ENCODE results near the gene OR52N4.

Gene OR52N4

DNA sequence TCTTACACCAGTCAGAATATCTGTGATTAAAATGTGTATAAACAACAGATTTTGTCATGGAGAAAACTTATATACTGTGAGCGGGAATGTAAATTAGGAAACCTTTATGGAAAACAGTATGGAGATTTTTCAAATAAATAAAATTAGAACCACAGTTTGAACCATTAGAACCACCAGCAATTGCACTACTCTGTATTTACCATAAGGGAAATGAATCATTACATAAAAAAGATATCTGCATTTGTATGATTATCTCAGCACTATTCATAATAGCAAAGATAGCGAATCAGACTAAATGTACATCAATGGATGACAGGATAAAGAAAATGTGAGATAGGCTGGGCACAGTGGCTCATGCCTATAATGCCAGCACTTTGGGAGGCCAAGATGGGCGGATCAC is 7.4 kb upstream of the OR52N4 start:
- Histone ChIP-seq H3K4me1 (ENCODE audit: insufficient read depth, low read length) (no peaks in the 10 kb centered on the region), H3K4me3 (ENCODE audit: low read length) (no peak overlapping the region), H2AFZ (ENCODE audit: low read depth, low read length) (no peak overlapping the region), H3K27me3 (ENCODE audit: insufficient read depth, low read length) (peaks cover 3% of the 10 kb centered on the region), H3K9me3 (ENCODE audit: low read length) (no peaks in the 10 kb centered on the region), H3K36me3 (ENCODE audit: insufficient read depth, low read length) (no peaks in the 10 kb centered on the region)

DNA sequence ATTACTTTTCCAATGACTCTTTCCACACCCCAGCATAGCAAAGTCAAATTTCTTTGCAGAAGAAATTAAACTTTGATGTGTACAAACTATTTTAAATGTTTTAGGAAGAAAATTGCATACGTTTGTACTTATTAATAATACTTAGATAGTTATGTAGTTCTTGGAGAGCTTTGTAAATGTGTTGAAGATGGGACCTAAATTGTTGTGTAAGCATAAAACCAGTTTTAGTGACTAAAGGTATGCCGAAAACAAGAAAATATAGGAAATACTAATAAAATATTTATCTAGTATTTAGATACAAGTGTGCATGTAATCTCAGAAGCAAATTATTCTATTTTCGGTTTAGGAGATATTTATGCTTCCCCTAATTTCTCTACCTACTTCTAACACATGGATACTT is 4.2 kb upstream of the OR52N4 start:
- Histone ChIP-seq H3K36me3 (ENCODE audit: insufficient read depth, low read length) (no peaks in the 10 kb centered on the region), H3K27me3 (ENCODE audit: insufficient read depth, low read length) (no peaks in the 10 kb centered on the region), H3K4me1 (ENCODE audit: insufficient read depth, low read length) (no peaks in the 10 kb centered on the region), H3K9me3 (ENCODE audit: low read length) (no peaks in the 10 kb centered on the region), H3K4me3 (ENCODE audit: low read length) (no peak overlapping the region), H2AFZ (ENCODE audit: low read depth, low read length) (no peak overlapping the region)

GRCh38 chr11:5767056-5767455 is 13.0 kb downstream of the OR52N4 start:
- Histone ChIP-seq H3K9me3 (ENCODE audit: low read length) (no peaks in the 10 kb centered on the region), H3K4me1 (ENCODE audit: insufficient read depth, low read length) (no peaks in the 10 kb centered on the region), H3K36me3 (ENCODE audit: insufficient read depth, low read length) (no peaks in the 10 kb centered on the region), H3K27me3 (ENCODE audit: insufficient read depth, low read length) (no peaks in the 10 kb centered on the region), H2AFZ (ENCODE audit: low read depth, low read length) (no peak overlapping the region), H3K4me3 (ENCODE audit: low read length) (no peak overlapping the region)

- Histone ChIP-seq H2AFZ (ENCODE audit: low read depth, low read length) (no peak within 1 kb of the TSS), H3K4me3 (ENCODE audit: low read length) (no peak within 1 kb of the TSS), H3K27me3 (ENCODE audit: insufficient read depth, low read length) (no peaks in the 10 kb centered on the region), H3K9me3 (ENCODE audit: low read length) (no peaks in the 10 kb centered on the region), H3K4me1 (ENCODE audit: insufficient read depth, low read length) (no peaks in the 10 kb centered on the region), H3K36me3 (ENCODE audit: insufficient read depth, low read length) (no peaks in the 10 kb centered on the region)
Measured at GRCh38 chr11:5783255-5783654, 29.2 kb downstream of the OR52N4 start, which contains the start of gene OR52N5. OR52N5 (minus strand) TSS chr11:5783355; CDS start chr11:5778634, 4,721 bp downstream.

DNA sequence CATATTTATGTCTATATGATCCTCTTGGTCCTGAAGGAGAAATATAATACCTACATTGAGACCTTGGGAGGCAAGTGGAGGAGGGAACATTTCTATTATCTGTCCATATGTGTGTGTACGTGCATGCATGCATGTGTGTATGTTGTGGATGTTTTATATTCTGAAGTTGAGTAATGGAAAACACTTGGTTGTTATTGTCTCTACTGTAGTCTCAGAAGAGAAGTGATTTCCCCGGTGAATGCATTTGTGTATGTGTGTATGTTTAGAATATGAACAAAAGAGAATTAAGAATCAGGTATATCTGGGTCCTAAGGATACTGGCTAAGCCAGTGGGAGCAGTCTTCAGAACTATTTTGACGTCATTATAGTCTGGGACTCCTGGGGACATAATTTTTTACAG is 37.1 kb downstream of the OR52N4 start, which contains the start of gene OR52N1:
OR52N1 (minus strand) TSS at position 101 of the 400 bp plus-strand sequence. CDS start 2,449 bp downstream, outside the sequence.
- no peak within 1 kb of the TSS for H2AFZ ChIP-seq (ENCODE audit: low read depth, low read length)
- no peaks in the 10 kb centered on the region for H3K4me1 ChIP-seq (ENCODE audit: insufficient read depth, low read length)
- H3K36me3 ChIP-seq (ENCODE audit: insufficient read depth, low read length), result no peaks in the 10 kb centered on the region
- no peaks in the 10 kb centered on the region for H3K9me3 ChIP-seq (ENCODE audit: low read length)
- no peak within 1 kb of the TSS for H3K4me3 ChIP-seq (ENCODE audit: low read length)
- H3K27me3 ChIP-seq (ENCODE audit: insufficient read depth, low read length), result no peaks in the 10 kb centered on the region

GRCh38 chr11:5796541-5796940 is 42.5 kb downstream of the OR52N4 start:
- no peaks in the 10 kb centered on the region for H3K9me3 ChIP-seq (ENCODE audit: low read length)
- no peaks in the 10 kb centered on the region for H3K27me3 ChIP-seq (ENCODE audit: insufficient read depth, low read length)
- no peaks in the 10 kb centered on the region for H3K36me3 ChIP-seq (ENCODE audit: insufficient read depth, low read length)
- no peak overlapping the region for H2AFZ ChIP-seq (ENCODE audit: low read depth, low read length)
- H3K4me1 ChIP-seq (ENCODE audit: insufficient read depth, low read length), result no peaks in the 10 kb centered on the region
- H3K4me3 ChIP-seq (ENCODE audit: low read length), result no peak overlapping the region

- no peak overlapping the region for H3K4me3 ChIP-seq (ENCODE audit: low read length)
- no peaks in the 10 kb centered on the region for H3K9me3 ChIP-seq (ENCODE audit: low read length)
- H3K27me3 ChIP-seq (ENCODE audit: insufficient read depth, low read length), result peaks cover 3% of the 10 kb centered on the region
- H3K36me3 ChIP-seq (ENCODE audit: insufficient read depth, low read length), result no peaks in the 10 kb centered on the region
- no peaks in the 10 kb centered on the region for H3K4me1 ChIP-seq (ENCODE audit: insufficient read depth, low read length)
- H2AFZ ChIP-seq (ENCODE audit: low read depth, low read length), result no peak overlapping the region
Measured at GRCh38 chr11:5803982-5804381, 49.9 kb downstream of the OR52N4 start.
